ENCODE results near the gene ASCC3.

DNA sequence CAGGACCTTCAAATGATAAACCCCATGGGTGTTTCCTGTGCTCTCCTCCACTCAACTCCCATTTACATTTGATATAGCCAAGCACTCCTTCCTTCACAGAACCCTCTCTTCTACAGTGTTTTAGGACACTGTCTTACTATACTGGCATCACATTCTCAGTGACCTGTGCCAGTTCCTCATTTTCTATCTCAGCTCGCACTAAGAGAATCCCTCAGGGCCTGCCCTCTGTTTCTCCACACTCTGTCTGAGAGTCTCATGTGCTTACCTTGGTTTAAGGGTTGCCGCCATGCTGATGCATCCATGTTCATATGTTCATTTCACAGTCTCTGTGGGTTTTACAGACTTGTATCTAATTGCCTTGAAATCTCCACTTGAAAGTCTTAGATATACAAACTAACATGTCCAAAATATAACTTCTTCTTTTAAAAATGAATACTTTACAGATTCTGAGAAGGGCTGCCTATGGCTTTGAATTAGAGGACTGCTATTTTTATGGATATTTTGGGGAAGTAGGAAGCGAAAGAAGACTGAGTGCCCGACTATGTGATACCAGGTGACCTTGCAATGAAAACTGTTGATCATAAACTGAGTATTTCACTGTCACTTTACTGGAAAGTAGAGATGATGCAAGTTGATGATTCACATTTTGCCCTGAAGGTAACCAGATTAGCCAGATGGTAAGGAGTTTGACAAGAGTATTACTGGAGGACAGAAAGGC, 263.3 kb downstream of the ASCC3 start:
- TF ChIP-seq, protein P1, sequence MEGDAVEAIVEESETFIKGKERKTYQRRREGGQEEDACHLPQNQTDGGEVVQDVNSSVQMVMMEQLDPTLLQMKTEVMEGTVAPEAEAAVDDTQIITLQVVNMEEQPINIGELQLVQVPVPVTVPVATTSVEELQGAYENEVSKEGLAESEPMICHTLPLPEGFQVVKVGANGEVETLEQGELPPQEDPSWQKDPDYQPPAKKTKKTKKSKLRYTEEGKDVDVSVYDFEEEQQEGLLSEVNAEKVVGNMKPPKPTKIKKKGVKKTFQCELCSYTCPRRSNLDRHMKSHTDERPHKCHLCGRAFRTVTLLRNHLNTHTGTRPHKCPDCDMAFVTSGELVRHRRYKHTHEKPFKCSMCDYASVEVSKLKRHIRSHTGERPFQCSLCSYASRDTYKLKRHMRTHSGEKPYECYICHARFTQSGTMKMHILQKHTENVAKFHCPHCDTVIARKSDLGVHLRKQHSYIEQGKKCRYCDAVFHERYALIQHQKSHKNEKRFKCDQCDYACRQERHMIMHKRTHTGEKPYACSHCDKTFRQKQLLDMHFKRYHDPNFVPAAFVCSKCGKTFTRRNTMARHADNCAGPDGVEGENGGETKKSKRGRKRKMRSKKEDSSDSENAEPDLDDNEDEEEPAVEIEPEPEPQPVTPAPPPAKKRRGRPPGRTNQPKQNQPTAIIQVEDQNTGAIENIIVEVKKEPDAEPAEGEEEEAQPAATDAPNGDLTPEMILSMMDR (IDR thresholded peaks at IDR 0.05) = no peak
- no peak for TF ChIP-seq POLR2A (IDR thresholded peaks at IDR 0.05)
- TF ChIP-seq POLR2AphosphoS5 (IDR thresholded peaks at IDR 0.05) = no peak
